ENCODE results near the gene CORO1C. TPM values are rescaled to one million over a fixed set of nuclear protein-coding genes. Genes with fewer than 3 reads are reported as not detected.
A peak's percentile ranks its signal among the peaks of the same experiment; 100 is the strongest.
"Not testable (repeated sequence)": the region's sequence is repeated elsewhere in the genome, so short reads cannot be mapped to it uniquely, and the experiment has no call there.

The CORO1C gene
- polyA plus RNA-seq, 1 experiment: 532 TPM

DNA sequence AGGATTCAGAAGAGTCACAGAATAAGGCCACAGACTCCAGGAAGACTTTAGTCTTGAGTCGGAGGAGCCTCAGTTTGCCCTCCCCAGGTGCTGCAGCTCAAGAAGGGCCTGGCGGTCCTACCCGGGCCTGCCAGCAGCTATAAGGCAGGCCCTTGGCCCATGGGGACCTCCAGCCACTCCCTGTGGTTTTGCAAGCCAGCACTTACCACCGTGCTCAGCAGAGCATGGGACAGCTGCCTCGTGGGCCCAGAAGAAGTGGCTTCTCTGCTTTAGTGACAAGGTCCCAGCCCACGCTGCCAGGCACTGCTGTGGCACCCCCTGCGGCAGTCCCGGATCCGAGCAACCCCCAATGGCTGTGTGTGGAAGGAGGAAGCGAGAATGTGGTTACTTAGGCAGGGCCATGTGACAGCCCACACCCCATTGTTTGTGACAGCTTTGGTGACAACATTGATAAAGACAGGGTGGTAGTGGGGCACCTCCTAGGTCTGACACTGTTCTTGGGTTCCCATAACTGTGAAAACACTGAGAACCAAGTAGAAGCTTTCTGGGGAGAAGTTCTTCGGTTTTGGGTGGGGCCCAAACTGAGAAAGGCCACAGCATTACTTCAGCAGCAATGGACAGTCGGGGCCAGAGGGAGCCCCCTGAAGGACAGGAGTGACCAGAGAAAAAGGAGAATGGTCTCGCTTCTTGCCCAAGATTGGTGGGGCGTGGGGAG, 97.6 kb downstream of the CORO1C start, which contains the start of gene SELPLG:
TSS of gene SELPLG (minus strand) at position 361 of the 715 bp plus-strand sequence. CDS start 9,587 bp downstream, outside the sequence.
- H3K36me3 ChIP-seq (ENCODE audit: control insufficient read depth, insufficient read depth, low read length): no peaks in the 10 kb centered on the region
- ChIA-PET CTCF (interaction anchor here (0.7 kb wide), 1 partner anchor 102 kb away, joined by 4 read pairs; no protein-coding TSS in a partner anchor), POLR2A (no interaction called here)
- H3K27me3 ChIP-seq (ENCODE audit: control insufficient read depth, insufficient read depth, low read length): no peaks in the 10 kb centered on the region
- no peak for DNase-seq (ENCODE audit: low read depth)
- TF ChIP-seq, protein P1, sequence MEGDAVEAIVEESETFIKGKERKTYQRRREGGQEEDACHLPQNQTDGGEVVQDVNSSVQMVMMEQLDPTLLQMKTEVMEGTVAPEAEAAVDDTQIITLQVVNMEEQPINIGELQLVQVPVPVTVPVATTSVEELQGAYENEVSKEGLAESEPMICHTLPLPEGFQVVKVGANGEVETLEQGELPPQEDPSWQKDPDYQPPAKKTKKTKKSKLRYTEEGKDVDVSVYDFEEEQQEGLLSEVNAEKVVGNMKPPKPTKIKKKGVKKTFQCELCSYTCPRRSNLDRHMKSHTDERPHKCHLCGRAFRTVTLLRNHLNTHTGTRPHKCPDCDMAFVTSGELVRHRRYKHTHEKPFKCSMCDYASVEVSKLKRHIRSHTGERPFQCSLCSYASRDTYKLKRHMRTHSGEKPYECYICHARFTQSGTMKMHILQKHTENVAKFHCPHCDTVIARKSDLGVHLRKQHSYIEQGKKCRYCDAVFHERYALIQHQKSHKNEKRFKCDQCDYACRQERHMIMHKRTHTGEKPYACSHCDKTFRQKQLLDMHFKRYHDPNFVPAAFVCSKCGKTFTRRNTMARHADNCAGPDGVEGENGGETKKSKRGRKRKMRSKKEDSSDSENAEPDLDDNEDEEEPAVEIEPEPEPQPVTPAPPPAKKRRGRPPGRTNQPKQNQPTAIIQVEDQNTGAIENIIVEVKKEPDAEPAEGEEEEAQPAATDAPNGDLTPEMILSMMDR (IDR thresholded peaks at IDR 0.05; ENCODE audit: insufficient read depth, low read depth, low read length): no peak
- H3K4me3 ChIP-seq (ENCODE audit: low read depth, low read length): no peak within 1 kb of the TSS

GRCh38 chr12:108633081-108633533, 98.2 kb downstream of the CORO1C start:
- no peak for DNase-seq (ENCODE audit: low read depth)
- H3K36me3 ChIP-seq (ENCODE audit: control insufficient read depth, insufficient read depth, low read length): no peaks in the 10 kb centered on the region
- CTCF ChIA-PET: interaction anchor here (0.7 kb wide), 1 partner anchor 103 kb away, joined by 4 read pairs; no protein-coding TSS in a partner anchor
- TF ChIP-seq, protein P1 (IDR thresholded peaks at IDR 0.05; ENCODE audit: insufficient read depth, low read depth, low read length): no peak
- no peak overlapping the region for H3K4me3 ChIP-seq (ENCODE audit: low read depth, low read length)
- no peaks in the 10 kb centered on the region for H3K27me3 ChIP-seq (ENCODE audit: control insufficient read depth, insufficient read depth, low read length)
- POLR2A ChIA-PET: no interaction called here

GRCh38 chr12:108631261-108631660, 100.1 kb downstream of the CORO1C start:
- CTCF ChIA-PET: interaction anchor here (1.5 to 5.5 kb wide), 4 partner anchors 13 to 172 kb away, joined by 5 to 40 read pairs (median 8); no protein-coding TSS in a partner anchor
- H3K27me3 ChIP-seq (ENCODE audit: control insufficient read depth, insufficient read depth, low read length); POLR2A ChIA-PET; DNase-seq (ENCODE audit: low read depth); H3K4me3 ChIP-seq (ENCODE audit: low read depth, low read length); H3K36me3 ChIP-seq (ENCODE audit: control insufficient read depth, insufficient read depth, low read length): not testable (repeated sequence)

DNA sequence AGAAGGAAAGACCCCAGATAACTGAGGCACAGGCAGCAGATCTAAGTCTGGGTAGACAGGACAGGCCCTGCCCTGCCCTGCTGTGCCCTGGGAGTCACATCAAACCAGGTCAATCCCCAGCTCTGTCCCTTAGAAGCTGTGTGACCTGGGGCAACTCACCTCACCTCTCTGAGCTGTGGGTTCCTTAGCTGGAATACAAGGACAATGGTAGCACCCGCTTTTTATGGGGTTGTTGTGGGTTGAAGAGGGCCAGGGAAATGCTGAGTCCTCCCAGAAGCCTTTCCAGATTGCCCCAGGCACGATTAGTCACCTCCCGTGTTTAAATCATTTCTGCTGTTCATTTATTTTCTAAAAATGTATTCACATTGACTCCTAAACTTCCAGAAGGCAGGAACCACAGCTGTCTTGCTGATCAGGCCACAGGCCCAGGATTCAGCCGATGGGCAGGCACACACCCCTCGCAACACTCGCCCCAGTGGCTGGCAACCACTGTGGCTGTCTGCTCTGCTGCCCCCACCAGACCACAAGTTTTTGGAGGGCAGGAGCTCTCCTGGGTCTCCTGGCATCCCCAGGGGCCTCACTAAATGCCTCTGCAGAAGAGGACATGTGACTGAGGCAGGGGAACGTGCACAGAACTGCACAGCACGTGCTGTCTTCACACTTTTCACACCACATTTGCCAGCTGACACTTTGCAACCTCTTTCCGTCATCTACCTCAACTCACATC, 100.7 kb downstream of the CORO1C start:
- TF ChIP-seq, protein P1 (IDR thresholded peaks at IDR 0.05; ENCODE audit: insufficient read depth, low read depth, low read length): no peak

DNA sequence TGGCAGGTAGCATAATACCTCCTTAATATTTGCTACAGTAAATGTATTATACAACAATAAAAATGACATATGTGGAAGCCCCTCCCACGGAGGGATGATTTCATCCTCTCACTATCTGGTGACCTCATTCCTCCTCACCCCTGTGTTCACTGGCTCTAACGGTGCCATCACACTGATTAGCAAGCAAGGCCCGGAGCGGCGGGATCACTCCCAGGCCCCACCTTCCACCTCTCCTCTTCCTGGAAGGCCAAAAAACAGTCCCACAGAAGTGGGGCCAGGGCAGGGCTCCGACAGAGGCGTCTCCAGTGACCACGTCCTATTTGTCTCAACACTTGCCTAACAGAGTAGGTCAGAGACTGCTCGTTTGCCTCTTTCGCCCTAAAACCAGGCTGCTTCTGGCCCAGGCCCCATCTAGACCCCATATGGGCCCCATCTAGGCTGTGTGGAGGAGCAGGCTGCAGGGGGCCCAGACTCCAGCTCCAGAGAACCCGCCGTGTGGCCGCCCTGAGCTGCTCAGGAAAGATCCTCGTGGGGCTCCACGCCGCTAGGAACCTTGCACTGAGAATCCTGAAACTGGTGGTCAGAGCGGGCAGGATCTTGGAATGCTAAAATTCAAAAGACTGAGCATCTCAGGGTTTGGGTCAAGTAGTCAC, 101.4 kb downstream of the CORO1C start:
- peak; percentile 53 for DNase-seq (ENCODE audit: low read depth)
- Histone ChIP-seq H3K27me3 (ENCODE audit: control insufficient read depth, insufficient read depth, low read length) (no peaks in the 10 kb centered on the region), H3K36me3 (ENCODE audit: control insufficient read depth, insufficient read depth, low read length) (no peaks in the 10 kb centered on the region), H3K4me3 (ENCODE audit: low read depth, low read length) (no peak overlapping the region)
- ChIA-PET POLR2A (interaction anchor here (0.7 kb wide), 1 partner anchor 41 kb away, joined by 5 read pairs; no protein-coding TSS in a partner anchor), CTCF (interaction anchor here (0.8 to 5.5 kb wide), 7 partner anchors 12 to 219 kb away, joined by 3 to 40 read pairs (median 5); no protein-coding TSS in a partner anchor)
- TF ChIP-seq, protein P1 (IDR thresholded peaks at IDR 0.05; ENCODE audit: insufficient read depth, low read depth, low read length): no peak

More for the DNA sequence above, 100.7 kb downstream of the CORO1C start:
- H3K4me3 ChIP-seq (ENCODE audit: low read depth, low read length): no peak overlapping the region
- H3K27me3 ChIP-seq (ENCODE audit: control insufficient read depth, insufficient read depth, low read length): no peaks in the 10 kb centered on the region
- ChIA-PET CTCF (interaction anchor here (0.7 to 5.5 kb wide), 8 partner anchors 11 to 219 kb away, joined by 3 to 40 read pairs (median 4); no protein-coding TSS in a partner anchor), POLR2A (interaction anchor here (0.7 kb wide), 1 partner anchor 40 kb away, joined by 5 read pairs; no protein-coding TSS in a partner anchor)
- DNase-seq (ENCODE audit: low read depth): peak; percentile 84
- no peaks in the 10 kb centered on the region for H3K36me3 ChIP-seq (ENCODE audit: control insufficient read depth, insufficient read depth, low read length)

Data from BJ (cell line).